ENCODE measurements around the gene KRT24.

- no peak for TF ChIP-seq TAF1 (IDR thresholded peaks at IDR 0.05; ENCODE audit: borderline replicate concordance, low read depth, low read length)
- TF ChIP-seq POLR2A (IDR thresholded peaks at IDR 0.05; ENCODE audit: low read depth, low read length) = no peak
- no peak for TF ChIP-seq POLR2AphosphoS5 (IDR thresholded peaks at IDR 0.05; ENCODE audit: low read depth, low read length)
Observed at GRCh38 chr17:40697297-40697696, 6.3 kb downstream of the KRT24 start.

Measured in GM12892 (cell line).